Epithelial cell of esophagus (primary cell): ENCODE data around the gene ZNF408.

ENCODE experiments used
- DNase-seq: peaks from one replicate; pipeline ENCODE4 v3.0.0; 2010; ENCODE audit warnings: low read depth
- H3K4me3 ChIP-seq: 2 replicates; pipeline ENCODE4 v1.5.1; 2011; ENCODE audit warnings: mild to moderate bottlenecking, low read length, control low read depth
- CTCF ChIP-seq: IDR thresholded peaks from 2 replicates; pipeline ENCODE4 v1.5.1; 2011; ENCODE audit warnings: low read depth, mild to moderate bottlenecking, low read length, control low read depth, inconsistent platforms; ENCODE audit not compliant: insufficient read depth; ENCODE audit errors: missing control alignments

Gene ZNF408

GRCh38 chr11:46738887-46739286, 38.1 kb downstream of the ZNF408 start:
- DNase-seq: no peak
- TF ChIP-seq CTCF: no peak
- H3K4me3 ChIP-seq: no peak overlapping the region

DNA sequence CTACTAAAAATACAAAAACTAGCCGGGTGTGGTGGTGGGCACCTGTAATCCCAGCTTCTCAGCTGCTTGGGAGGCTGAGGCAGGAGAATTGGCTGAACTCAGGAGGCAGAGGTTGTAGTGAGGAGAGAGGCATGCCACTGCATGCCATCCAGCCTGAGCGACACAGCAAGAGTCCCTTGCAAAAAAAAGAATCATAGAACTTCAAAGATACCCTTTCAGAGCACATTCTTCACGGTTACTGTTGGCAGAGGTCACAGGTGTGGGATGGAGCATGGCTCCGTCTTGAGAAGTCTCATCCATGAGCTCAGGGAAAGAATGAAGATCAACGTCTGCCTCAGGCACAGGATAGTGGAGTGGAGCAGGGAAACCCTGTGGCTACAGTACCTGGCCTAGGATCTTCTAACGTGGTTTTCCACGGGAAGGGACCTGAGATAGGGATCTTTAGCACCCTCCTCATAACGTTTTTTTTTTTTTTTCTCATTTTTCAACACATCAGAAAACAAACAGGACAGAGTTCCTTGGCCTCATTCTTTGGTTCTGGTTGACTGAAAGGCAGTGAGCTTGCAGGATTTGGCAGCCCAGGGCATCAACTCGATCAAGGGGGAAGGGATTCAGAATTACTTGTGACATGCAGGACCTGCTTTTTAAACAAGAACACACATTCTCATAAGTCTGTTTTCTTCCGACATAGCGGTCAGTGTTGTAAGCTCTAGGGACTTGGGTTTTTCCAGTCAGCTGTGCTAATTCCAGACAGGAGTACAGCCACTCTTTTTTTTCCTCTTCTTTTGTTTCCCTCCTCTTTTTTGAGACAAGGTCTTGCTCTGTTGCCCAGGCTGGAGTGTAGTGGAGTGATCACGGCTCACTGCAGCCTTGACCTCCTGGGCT, 41.0 kb downstream of the ZNF408 start:
- no peak for TF ChIP-seq CTCF
- H3K4me3 ChIP-seq: no peak overlapping the region
- DNase-seq: no peak

DNA sequence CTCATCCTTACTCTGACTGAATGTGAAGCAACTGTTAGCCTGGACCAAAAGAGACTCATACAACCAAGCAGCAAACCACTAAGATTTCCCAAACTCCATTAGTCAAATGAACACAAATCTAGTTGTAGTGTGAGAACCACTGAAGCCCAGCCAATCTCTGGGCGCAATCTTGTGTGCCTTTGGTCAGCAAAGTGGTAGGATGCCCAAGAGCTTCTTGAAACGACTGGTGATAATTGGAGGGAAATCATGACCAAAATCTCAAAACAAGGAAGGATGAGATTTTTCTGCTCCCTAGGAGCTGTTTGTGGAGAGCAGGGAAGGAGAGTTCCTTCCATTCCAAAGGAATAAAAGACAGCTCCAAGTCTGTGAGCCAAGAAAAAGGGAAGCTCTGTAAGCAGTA, 42.2 kb downstream of the ZNF408 start:
- no peak for TF ChIP-seq CTCF
- no peak for DNase-seq
- no peak overlapping the region for H3K4me3 ChIP-seq

DNA sequence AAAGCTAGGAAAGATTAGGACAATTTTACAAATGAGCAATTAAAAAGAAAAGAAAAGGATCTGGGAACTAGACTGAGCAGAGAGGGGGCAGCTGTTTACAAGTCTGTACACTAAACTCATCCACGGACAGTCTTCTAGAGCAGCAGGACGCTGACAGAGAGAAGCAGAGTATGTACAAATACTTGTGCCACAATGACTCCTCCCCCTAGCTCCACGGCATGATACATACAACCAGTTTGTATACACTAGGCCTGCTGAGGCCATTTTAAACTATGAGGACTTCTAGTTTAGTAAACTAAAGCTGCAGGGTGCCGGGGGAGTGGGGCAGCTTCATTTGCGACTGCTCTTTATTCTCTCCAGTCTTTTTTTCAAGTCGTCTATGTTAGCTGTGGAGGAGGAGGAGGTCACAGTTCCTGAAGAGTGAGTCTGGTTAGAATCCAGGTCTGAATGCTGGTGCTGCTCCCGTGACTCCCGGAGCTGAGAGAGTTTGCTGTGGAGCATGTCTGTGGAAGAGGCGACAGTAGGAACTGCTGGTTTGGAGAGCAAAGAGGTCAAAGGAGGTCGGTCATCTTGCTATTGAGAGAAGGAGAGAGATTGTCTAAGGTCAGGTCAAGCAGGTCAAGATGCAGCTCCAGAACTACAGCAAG, 43.0 kb downstream of the ZNF408 start:
- TF ChIP-seq CTCF: no peak
- no peak overlapping the region for H3K4me3 ChIP-seq
- no peak for DNase-seq

- no peak for DNase-seq
- TF ChIP-seq CTCF: no peak
- H3K4me3 ChIP-seq: no peak overlapping the region
These were observed 44.5 kb downstream of the ZNF408 start for GRCh38 chr11:46745328-46745727.

- H3K4me3 ChIP-seq: no peak overlapping the region
- no peak for DNase-seq
- TF ChIP-seq CTCF: no peak
These were observed 45.2 kb downstream of the ZNF408 start for GRCh38 chr11:46745995-46746394.
